Measurements from ENCODE around the gene CDH6. TPM values are rescaled to one million over a fixed set of nuclear protein-coding genes. Genes with fewer than 3 reads are reported as not detected.

CDH6 gene
- total and polyA plus RNA-seq, 2 of the 4 experiments (the other 2 are of a cell fraction), result 72.2 to 232 TPM

DNA sequence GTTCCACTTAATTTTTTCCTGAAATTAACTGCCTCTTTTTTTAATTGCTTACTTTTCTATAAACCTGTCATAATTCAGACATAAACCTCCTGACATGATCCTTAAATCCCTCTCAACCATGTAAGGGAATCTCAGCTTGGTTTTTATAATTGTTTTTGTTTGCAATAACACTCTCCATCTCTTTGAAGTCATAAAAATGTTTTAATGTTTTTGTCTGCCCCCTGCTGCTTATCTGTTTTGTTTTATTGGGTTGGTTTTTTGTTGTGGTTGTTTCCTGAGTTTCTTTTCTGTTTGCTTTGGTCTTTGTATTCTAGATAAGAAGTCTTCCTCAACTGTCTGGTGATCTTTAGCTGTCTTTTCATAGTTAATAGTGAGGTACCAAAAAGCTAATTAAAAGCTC lies 142.0 kb downstream of the CDH6 start:
- no peak overlapping the region for H2AFZ ChIP-seq (replicated peaks; ENCODE audit: low read length, poor library complexity)
- H3K4me1 ChIP-seq (ENCODE audit: control insufficient read depth, insufficient read depth, low read length), result no peaks in the 10 kb centered on the region; the same call in 1 of the 2 replicates
- H3K9me1 ChIP-seq (ENCODE audit: insufficient read depth, low read length), result no peaks in the 10 kb centered on the region
- no peaks in the 10 kb centered on the region for H3K79me1 ChIP-seq (ENCODE audit: low read depth in 1 of 2, low read length in 2 of 2)
- H2AK9ac ChIP-seq (replicated peaks; ENCODE audit: low read depth, low read length, poor library complexity), result no peak overlapping the region
- dilution Hi-C loops (cut with HindIII; ENCODE audit: low sequenced_read_pairs, unreplicated experiment), result no loop called here
- BruUV-seq (replicated peaks), result no TSS peak
- no peak overlapping the region for H3K56ac ChIP-seq (ENCODE audit: extremely low read depth, insufficient read depth, low read length)
- H2AK5ac ChIP-seq (ENCODE audit: low read depth, low read length), result no peak overlapping the region
- CTCF ChIA-PET, result no interaction called here
- POLR2A ChIA-PET (ENCODE audit: unreplicated experiment), result no interaction called here
- no peak overlapping the region for H3K4ac ChIP-seq (ENCODE audit: low read depth, low read length)
- intact Hi-C loops (cut with micrococcal nuclease), result no loop called here
- no peaks in the 10 kb centered on the region for H3K27me3 ChIP-seq (ENCODE audit: control insufficient read depth, insufficient read depth, low read length)
- DNase-seq (no peak), ATAC-seq (ENCODE audit: low read depth) (no peak)
- TF ChIP-seq RFX5 (IDR thresholded peaks at IDR 0.05; ENCODE audit: low read depth, low read length) (no peak), SMC3 (IDR thresholded peaks at IDR 0.05; ENCODE audit: low read depth, low read length) (no peak), CHD1 (IDR thresholded peaks at IDR 0.05; ENCODE audit: low read depth, low read length) (no peak)
- TF ChIP-seq, protein P1, sequence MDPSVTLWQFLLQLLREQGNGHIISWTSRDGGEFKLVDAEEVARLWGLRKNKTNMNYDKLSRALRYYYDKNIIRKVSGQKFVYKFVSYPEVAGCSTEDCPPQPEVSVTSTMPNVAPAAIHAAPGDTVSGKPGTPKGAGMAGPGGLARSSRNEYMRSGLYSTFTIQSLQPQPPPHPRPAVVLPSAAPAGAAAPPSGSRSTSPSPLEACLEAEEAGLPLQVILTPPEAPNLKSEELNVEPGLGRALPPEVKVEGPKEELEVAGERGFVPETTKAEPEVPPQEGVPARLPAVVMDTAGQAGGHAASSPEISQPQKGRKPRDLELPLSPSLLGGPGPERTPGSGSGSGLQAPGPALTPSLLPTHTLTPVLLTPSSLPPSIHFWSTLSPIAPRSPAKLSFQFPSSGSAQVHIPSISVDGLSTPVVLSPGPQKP (IDR thresholded peaks at IDR 0.05; ENCODE audit: borderline replicate concordance, low read depth, low read length), result no peak
- no peak overlapping the region for H3K27ac ChIP-seq (ENCODE audit: insufficient read depth, low read length)
- no peak overlapping the region for H4K91ac ChIP-seq (ENCODE audit: insufficient read depth, low read depth, low read length)
- no peak overlapping the region for H3K23ac ChIP-seq (ENCODE audit: low read depth, low read length)
- H4K8ac ChIP-seq (ENCODE audit: low read depth in 2 of 2, low read length in 2 of 2), result no peak overlapping the region
- no peak overlapping the region for H2BK5ac ChIP-seq (ENCODE audit: low read depth, low read length, poor library complexity, severe bottlenecking)
- no peaks in the 10 kb centered on the region for H3K36me3 ChIP-seq (ENCODE audit: control insufficient read depth, insufficient read depth, low read length)
- no peaks in the 10 kb centered on the region for H3K9me3 ChIP-seq (ENCODE audit: control insufficient read depth, insufficient read depth, low read length)
- no peak overlapping the region for H2BK15ac ChIP-seq (ENCODE audit: low read depth, low read length)
- H3K9ac ChIP-seq (ENCODE audit: low read depth, low read length), result no peak overlapping the region
- no peaks in the 10 kb centered on the region for H4K20me1 ChIP-seq (ENCODE audit: insufficient read depth, low read length)
- no peak overlapping the region for H3K14ac ChIP-seq (replicated peaks; ENCODE audit: low read depth, low read length)
- no peak overlapping the region for H3K4me2 ChIP-seq (ENCODE audit: low read depth, low read length)
- H2BK20ac ChIP-seq (ENCODE audit: low read depth, low read length), result no peak overlapping the region
- H4K5ac ChIP-seq (ENCODE audit: low read depth, low read length), result no peak overlapping the region
- no peak overlapping the region for H3K18ac ChIP-seq (ENCODE audit: low read depth, low read length)
- no peak overlapping the region for H2BK120ac ChIP-seq (ENCODE audit: low read depth, low read length)
- no peak overlapping the region for H3K4me3 ChIP-seq (ENCODE audit: insufficient read depth, low read depth, low read length)
- in situ Hi-C loops (cut with MboI; ENCODE audit: low sequenced_read_pairs), result no loop called here

Data from IMR-90 (cell line).